IMR-90 (cell line): ENCODE data around the gene FAXC.

Source experiments
- BHLHE40 ChIP-seq: fragments of 150-350 bp; IDR thresholded peaks from 2 replicates; pipeline ENCODE4 v1.6.1; 2016; ENCODE audit warnings: mild to moderate bottlenecking, low read depth, low read length
- CEBPB ChIP-seq: IDR thresholded peaks from 2 replicates; pipeline ENCODE4 v1.6.1; 2012; ENCODE audit warnings: low read depth, low read length, improper control_type of control experiment
- MAFK ChIP-seq: IDR thresholded peaks from 2 replicates; pipeline ENCODE4 v1.6.1; 2012; ENCODE audit warnings: low read depth, low read length, improper control_type of control experiment
- MAZ ChIP-seq: IDR thresholded peaks from 2 replicates; pipeline ENCODE4 v1.6.1; 2012; ENCODE audit warnings: low read depth, mild to moderate bottlenecking, low read length, improper control_type of control experiment, moderate library complexity, borderline replicate concordance
- MXI1 ChIP-seq: IDR thresholded peaks from 2 replicates; pipeline ENCODE4 v1.6.1; 2012; ENCODE audit warnings: low read depth, mild to moderate bottlenecking, low read length, moderate library complexity, borderline replicate concordance
- NFE2L2 ChIP-seq: fragments of 150-350 bp; IDR thresholded peaks from 2 replicates; pipeline ENCODE4 v1.6.1; 2016; ENCODE audit warnings: low read depth, mild to moderate bottlenecking, low read length
- POLR2A ChIP-seq: IDR thresholded peaks from 2 replicates; pipeline ENCODE4 v1.6.1; 2012; ENCODE audit warnings: mild to moderate bottlenecking, low read depth, low read length
- RAD21 ChIP-seq: IDR thresholded peaks from 2 replicates; pipeline ENCODE4 v1.6.1; 2012; ENCODE audit warnings: low read length, improper control_type of control experiment
- RCOR1 ChIP-seq: IDR thresholded peaks from 2 replicates; pipeline ENCODE4 v1.6.1; 2012; ENCODE audit warnings: mild to moderate bottlenecking, low read length, improper control_type of control experiment; ENCODE audit not compliant: insufficient replicate concordance
- RFX5 ChIP-seq: IDR thresholded peaks from 2 replicates; pipeline ENCODE4 v1.8.0; 2012; ENCODE audit warnings: low read depth, mild to moderate bottlenecking, low read length, moderate library complexity
- SMC3 ChIP-seq: fragments of 150-350 bp; IDR thresholded peaks from 2 replicates; pipeline ENCODE4 v1.6.1; 2016; ENCODE audit warnings: low read depth, mild to moderate bottlenecking, antibody characterized with exemption, low read length, moderate library complexity
- TF ChIP-seq, protein P1 (sequence below): conservative IDR thresholded peaks from 2 replicates; pipeline ENCODE4 v1.5.1; 2012; ENCODE audit warnings: mild to moderate bottlenecking, low read depth, low read length, improper control_type of control experiment
- TF ChIP-seq, protein P2 (sequence below): fragments of 150-350 bp; IDR thresholded peaks from 2 replicates; pipeline ENCODE4 v1.6.1; 2017; ENCODE audit warnings: mild to moderate bottlenecking, antibody characterized with exemption, low read length, low read depth
- TF ChIP-seq, protein P3 (sequence below): fragments of 150-350 bp; IDR thresholded peaks from 2 replicates; pipeline ENCODE4 v1.6.1; 2016; ENCODE audit warnings: low read depth, mild to moderate bottlenecking, low read length, moderate library complexity, borderline replicate concordance

DNA sequence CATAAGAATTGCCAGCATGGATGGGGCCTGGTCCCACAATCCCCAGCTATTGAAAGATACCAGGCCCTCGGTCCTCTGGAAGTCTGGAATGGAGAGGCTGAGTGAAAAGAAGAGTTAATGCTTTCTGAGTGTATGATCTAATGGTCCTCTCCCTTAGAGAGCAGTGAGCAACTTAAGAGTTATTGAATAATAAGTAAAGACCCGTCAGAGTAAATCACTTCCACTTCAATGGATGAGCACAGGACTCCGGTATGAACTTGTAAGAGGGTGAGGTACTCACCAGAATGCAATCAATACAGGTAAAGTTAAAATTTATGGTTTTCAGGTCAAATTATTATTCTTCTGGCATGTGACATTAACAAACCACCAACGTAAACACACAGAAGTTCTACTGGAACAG, 39.9 kb downstream of the FAXC start:
- TF ChIP-seq, protein P1, sequence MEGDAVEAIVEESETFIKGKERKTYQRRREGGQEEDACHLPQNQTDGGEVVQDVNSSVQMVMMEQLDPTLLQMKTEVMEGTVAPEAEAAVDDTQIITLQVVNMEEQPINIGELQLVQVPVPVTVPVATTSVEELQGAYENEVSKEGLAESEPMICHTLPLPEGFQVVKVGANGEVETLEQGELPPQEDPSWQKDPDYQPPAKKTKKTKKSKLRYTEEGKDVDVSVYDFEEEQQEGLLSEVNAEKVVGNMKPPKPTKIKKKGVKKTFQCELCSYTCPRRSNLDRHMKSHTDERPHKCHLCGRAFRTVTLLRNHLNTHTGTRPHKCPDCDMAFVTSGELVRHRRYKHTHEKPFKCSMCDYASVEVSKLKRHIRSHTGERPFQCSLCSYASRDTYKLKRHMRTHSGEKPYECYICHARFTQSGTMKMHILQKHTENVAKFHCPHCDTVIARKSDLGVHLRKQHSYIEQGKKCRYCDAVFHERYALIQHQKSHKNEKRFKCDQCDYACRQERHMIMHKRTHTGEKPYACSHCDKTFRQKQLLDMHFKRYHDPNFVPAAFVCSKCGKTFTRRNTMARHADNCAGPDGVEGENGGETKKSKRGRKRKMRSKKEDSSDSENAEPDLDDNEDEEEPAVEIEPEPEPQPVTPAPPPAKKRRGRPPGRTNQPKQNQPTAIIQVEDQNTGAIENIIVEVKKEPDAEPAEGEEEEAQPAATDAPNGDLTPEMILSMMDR, result no peak
- no peak for TF ChIP-seq RAD21
- no peak for TF ChIP-seq SMC3
- TF ChIP-seq CEBPB, result no peak
- no peak for TF ChIP-seq MAZ
- TF ChIP-seq MXI1, result no peak
- no peak for TF ChIP-seq POLR2A
- no peak for TF ChIP-seq NFE2L2
- no peak for TF ChIP-seq MAFK
- no peak for TF ChIP-seq BHLHE40
- TF ChIP-seq, protein P2, sequence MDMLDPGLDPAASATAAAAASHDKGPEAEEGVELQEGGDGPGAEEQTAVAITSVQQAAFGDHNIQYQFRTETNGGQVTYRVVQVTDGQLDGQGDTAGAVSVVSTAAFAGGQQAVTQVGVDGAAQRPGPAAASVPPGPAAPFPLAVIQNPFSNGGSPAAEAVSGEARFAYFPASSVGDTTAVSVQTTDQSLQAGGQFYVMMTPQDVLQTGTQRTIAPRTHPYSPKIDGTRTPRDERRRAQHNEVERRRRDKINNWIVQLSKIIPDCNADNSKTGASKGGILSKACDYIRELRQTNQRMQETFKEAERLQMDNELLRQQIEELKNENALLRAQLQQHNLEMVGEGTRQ, result no peak
- TF ChIP-seq RFX5, result no peak
- TF ChIP-seq, protein P3, sequence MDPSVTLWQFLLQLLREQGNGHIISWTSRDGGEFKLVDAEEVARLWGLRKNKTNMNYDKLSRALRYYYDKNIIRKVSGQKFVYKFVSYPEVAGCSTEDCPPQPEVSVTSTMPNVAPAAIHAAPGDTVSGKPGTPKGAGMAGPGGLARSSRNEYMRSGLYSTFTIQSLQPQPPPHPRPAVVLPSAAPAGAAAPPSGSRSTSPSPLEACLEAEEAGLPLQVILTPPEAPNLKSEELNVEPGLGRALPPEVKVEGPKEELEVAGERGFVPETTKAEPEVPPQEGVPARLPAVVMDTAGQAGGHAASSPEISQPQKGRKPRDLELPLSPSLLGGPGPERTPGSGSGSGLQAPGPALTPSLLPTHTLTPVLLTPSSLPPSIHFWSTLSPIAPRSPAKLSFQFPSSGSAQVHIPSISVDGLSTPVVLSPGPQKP, result no peak
- no peak for TF ChIP-seq RCOR1
